ENCODE data around the gene CCL16. TPM values are rescaled to one million over a fixed set of nuclear protein-coding genes. Genes with fewer than 3 reads are reported as not detected.

Gene CCL16
- total and polyA plus RNA-seq, 7 donors: 0.10 to 1.1 TPM; not detected in 5

- no peaks in the 10 kb centered on the region for H3K36me3 ChIP-seq
- H3K4me3 ChIP-seq: no peak overlapping the region
- TF ChIP-seq POLR2A (IDR thresholded peaks at IDR 0.05) (no peak), POLR2AphosphoS5 (IDR thresholded peaks at IDR 0.05) (no peak), CTCF (IDR thresholded peaks at IDR 0.05) (no peak), EP300 (IDR thresholded peaks at IDR 0.05) (no peak)
- H3K27ac ChIP-seq: no peak overlapping the region
- H3K9me3 ChIP-seq: no peaks in the 10 kb centered on the region
- no peak for DNase-seq
- WGBS, 2 donors: 92 to 94% methylated on average over 3 of the region's 3 CpGs
- no peaks in the 10 kb centered on the region for H3K4me1 ChIP-seq
- intact Hi-C loops (cut with DNase I): no loop called here
- H3K27me3 ChIP-seq: no peaks in the 10 kb centered on the region
These were observed 1.3 kb upstream of the CCL16 start for GRCh38 chr17:35982409-35983191.

GRCh38 chr17:35981908-35982330, 622 bp upstream of the CCL16 start:
- Histone ChIP-seq H3K9me3 (no peaks in the 10 kb centered on the region), H3K36me3 (no peaks in the 10 kb centered on the region), H3K27ac (no peak overlapping the region), H3K4me1 (no peaks in the 10 kb centered on the region), H3K27me3 (no peaks in the 10 kb centered on the region), H3K4me3 (no peak overlapping the region)
- intact Hi-C loops (cut with DNase I): no loop called here
- TF ChIP-seq POLR2AphosphoS5 (IDR thresholded peaks at IDR 0.05) (no peak), CTCF (IDR thresholded peaks at IDR 0.05) (no peak), EP300 (IDR thresholded peaks at IDR 0.05) (no peak), POLR2A (IDR thresholded peaks at IDR 0.05) (no peak)
- WGBS, 2 donors: 35 to 72% methylated on average over 4 of the region's 4 CpGs
- DNase-seq: no peak

- H3K4me3 ChIP-seq: no peak overlapping the region
These were observed 3.0 kb downstream of the CCL16 start for GRCh38 chr17:35978346-35978745.

GRCh38 chr17:35977509-35977908, 3.8 kb downstream of the CCL16 start:
- WGBS, 2 donors: 88 to 91% methylated on average over 7 of the region's 7 CpGs
- no peaks in the 10 kb centered on the region for H3K9me3 ChIP-seq
- H3K4me1 ChIP-seq: peaks cover 0 to 5% (median 2%) of the 10 kb centered on the region in 4 donors
- TF ChIP-seq POLR2A (IDR thresholded peaks at IDR 0.05): no peak
- no peak for TF ChIP-seq POLR2AphosphoS5 (IDR thresholded peaks at IDR 0.05)
- no peak for TF ChIP-seq EP300 (IDR thresholded peaks at IDR 0.05)
- no peak for TF ChIP-seq CTCF (IDR thresholded peaks at IDR 0.05)
- H3K27ac ChIP-seq: no peak overlapping the region
- no peak overlapping the region for H3K4me3 ChIP-seq
- intact Hi-C loops (cut with DNase I): no loop called here
- H3K27me3 ChIP-seq: no peaks in the 10 kb centered on the region
- no peak for DNase-seq
- no peaks in the 10 kb centered on the region for H3K36me3 ChIP-seq

More at GRCh38 chr17:35978346-35978745, 3.0 kb downstream of the CCL16 start:
- H3K4me1 ChIP-seq: peaks cover 0 to 5% (median 2%) of the 10 kb centered on the region in 4 donors
- no peaks in the 10 kb centered on the region for H3K9me3 ChIP-seq
- intact Hi-C loops (cut with DNase I): no loop called here
- WGBS, 2 donors: 89 to 91% methylated on average over 3 of the region's 3 CpGs
- TF ChIP-seq EP300 (IDR thresholded peaks at IDR 0.05): no peak
- no peak for TF ChIP-seq POLR2A (IDR thresholded peaks at IDR 0.05)
- TF ChIP-seq POLR2AphosphoS5 (IDR thresholded peaks at IDR 0.05): no peak
- TF ChIP-seq CTCF (IDR thresholded peaks at IDR 0.05): no peak
- no peaks in the 10 kb centered on the region for H3K36me3 ChIP-seq
- H3K27me3 ChIP-seq: no peaks in the 10 kb centered on the region
- no peak overlapping the region for H3K27ac ChIP-seq
- no peak for DNase-seq

Measured in sigmoid colon (tissue), 7 donors.